ENCODE measurements around the gene CDKN2B-AS1.

The CDKN2B-AS1 gene

DNA sequence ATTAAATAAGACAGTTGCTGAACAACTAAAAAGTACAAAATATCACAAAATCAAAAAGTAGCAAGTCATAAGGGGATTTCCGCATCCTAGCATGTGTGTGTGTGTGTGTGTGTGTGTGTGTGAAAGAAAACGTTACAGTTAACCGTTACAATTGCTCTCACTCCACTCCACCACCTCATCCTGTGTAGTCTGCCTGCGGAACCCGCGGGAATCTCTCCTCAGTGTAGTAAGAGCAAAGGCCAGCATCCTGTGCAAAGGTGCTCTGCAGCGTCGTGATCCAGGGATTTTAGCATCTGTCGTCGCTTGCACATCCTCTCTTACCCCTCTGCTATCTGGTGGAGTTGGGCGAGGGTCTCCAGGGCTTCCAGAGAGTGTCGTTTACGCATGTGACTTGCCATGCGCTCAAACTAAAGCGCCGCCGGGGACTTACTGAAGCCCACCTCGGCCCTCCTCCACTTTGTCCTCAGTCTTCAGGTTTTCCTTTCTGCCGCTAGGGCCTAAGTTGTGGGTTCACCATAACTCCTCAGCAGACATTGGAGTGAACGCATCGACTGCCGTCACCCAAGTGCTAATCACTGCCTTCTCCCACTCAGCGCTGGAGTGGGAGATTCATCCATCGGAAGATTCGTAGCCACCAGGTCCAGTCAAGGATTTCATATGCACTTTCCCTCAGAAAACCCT lies 10.6 kb downstream of the CDKN2B-AS1 start:
- H2AFZ ChIP-seq (ENCODE audit: low read length) = peak overlapping the region; percentile 33
- H2BK5ac ChIP-seq (ENCODE audit: low read length) = no peak overlapping the region
- H3K4me3 ChIP-seq (ENCODE audit: low read length in 2 of 2) = no peak overlapping the region
- no peak overlapping the region for H3K23ac ChIP-seq (ENCODE audit: low read depth, low read length, poor library complexity)
- no peak overlapping the region for H2BK12ac ChIP-seq (ENCODE audit: low read length)
- no peak overlapping the region for H3K4me2 ChIP-seq (ENCODE audit: insufficient read depth, low read length, poor library complexity, severe bottlenecking)
- no peaks in the 10 kb centered on the region for H3K9me3 ChIP-seq (replicated peaks in 1 of 2; ENCODE audit: control insufficient read depth in 2 of 2, insufficient read depth in 1 of 2, low read depth in 1 of 2, low read length in 2 of 2)
- no peak overlapping the region for H4K8ac ChIP-seq (ENCODE audit: low read depth, low read length)
- H4K91ac ChIP-seq (ENCODE audit: low read depth, low read length, poor library complexity) = no peak overlapping the region
- no peak overlapping the region for H2BK15ac ChIP-seq (ENCODE audit: low read length)
- H3K18ac ChIP-seq (ENCODE audit: low read length) = no peak overlapping the region
- WGBS, 2 donors (ENCODE audit: extremely low coverage in 2 of 2, insufficient read length in 2 of 2, insufficient replicate concordance in 1 of 2) = no CpG with 5 or more reads among the region's 25 CpGs
- peaks cover 0 to 3% of the 10 kb centered on the region in 2 donors for H3K4me1 ChIP-seq (ENCODE audit: control insufficient read depth in 2 of 2, insufficient read depth in 1 of 2, low read depth in 1 of 2, low read length in 2 of 2)
- no peaks in the 10 kb centered on the region for H3K36me3 ChIP-seq (replicated peaks in 1 of 2; ENCODE audit: control insufficient read depth in 2 of 2, insufficient read depth in 2 of 2, low read length in 2 of 2)
- no peak overlapping the region for H3K4ac ChIP-seq (ENCODE audit: low read length)
- H2AK5ac ChIP-seq (ENCODE audit: low read depth, low read length) = no peak overlapping the region
- H3K79me1 ChIP-seq (ENCODE audit: low read depth, low read length) = no peaks in the 10 kb centered on the region
- no peak overlapping the region for H3K27ac ChIP-seq (replicated peaks; ENCODE audit: low read length)
- H3K27me3 ChIP-seq (ENCODE audit: control insufficient read depth in 3 of 3, insufficient read depth in 3 of 3, low read depth in 1 of 3, low read length in 3 of 3) = peaks cover 5 to 77% (median 25%) of the 10 kb centered on the region in 3 experiments
- H3K9ac ChIP-seq (ENCODE audit: low read depth, low read length, poor library complexity) = no peak overlapping the region
- DNase-seq (ENCODE audit: low spot score) = no peak
- no peak overlapping the region for H3K14ac ChIP-seq (ENCODE audit: low read length)
- H2BK120ac ChIP-seq (ENCODE audit: low read depth, low read length) = no peak overlapping the region

DNA sequence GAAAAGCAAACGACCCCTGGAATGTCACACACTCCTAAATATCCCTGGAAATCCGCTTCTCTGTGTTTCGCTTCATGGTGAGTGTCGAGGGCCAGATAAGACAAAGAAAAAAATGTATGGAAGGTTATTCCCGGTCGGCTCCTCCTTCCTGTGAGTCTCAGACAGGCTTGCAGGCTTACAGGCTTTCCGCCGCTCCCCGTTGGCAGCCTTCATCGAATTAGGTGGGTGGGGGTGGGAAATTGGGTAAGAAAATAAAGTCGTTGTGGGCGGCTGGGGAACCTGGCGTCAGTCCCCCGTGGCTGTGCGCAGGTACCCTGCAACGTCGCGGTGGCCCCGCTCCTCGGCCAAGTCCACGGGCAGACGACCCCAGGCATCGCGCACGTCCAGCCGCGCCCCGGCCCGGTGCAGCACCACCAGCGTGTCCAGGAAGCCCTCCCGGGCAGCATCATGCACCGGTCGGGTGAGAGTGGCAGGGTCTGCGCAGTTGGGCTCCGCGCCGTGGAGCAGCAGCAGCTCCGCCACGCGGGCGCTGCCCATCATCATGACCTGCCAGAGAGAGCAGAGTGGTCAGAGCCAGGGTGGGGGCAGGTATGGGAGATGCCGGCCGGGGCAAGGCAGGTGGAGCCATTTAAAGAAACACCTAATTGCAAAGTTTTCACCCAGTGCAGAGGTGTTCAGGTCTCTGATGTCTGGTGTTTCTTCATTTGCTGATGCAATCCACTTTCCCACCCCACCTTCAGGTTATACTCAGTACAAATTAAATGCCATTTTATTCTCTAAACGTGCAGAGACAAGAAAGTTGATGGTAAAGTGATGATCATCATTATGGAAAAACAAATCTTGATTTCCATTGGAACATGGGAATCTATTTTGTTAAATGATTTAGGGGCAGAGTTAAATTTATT lies 11.4 kb downstream of the CDKN2B-AS1 start:
- H3K36me3 ChIP-seq (replicated peaks in 1 of 2; ENCODE audit: control insufficient read depth in 2 of 2, insufficient read depth in 2 of 2, low read length in 2 of 2) = no peaks in the 10 kb centered on the region
- no peak overlapping the region for H3K27ac ChIP-seq (replicated peaks; ENCODE audit: low read length)
- H3K9me3 ChIP-seq (replicated peaks in 1 of 2; ENCODE audit: control insufficient read depth in 2 of 2, insufficient read depth in 1 of 2, low read depth in 1 of 2, low read length in 2 of 2) = no peaks in the 10 kb centered on the region
- H3K14ac ChIP-seq (ENCODE audit: low read length) = no peak overlapping the region
- H3K4ac ChIP-seq (ENCODE audit: low read length) = no peak overlapping the region
- DNase-seq (ENCODE audit: low spot score) = no peak
- peaks cover 5 to 69% (median 24%) of the 10 kb centered on the region in 3 experiments for H3K27me3 ChIP-seq (ENCODE audit: control insufficient read depth in 3 of 3, insufficient read depth in 3 of 3, low read depth in 1 of 3, low read length in 3 of 3)
- no peak overlapping the region for H2BK5ac ChIP-seq (ENCODE audit: low read length)
- peak overlapping the region; percentile 25 for H3K4me2 ChIP-seq (ENCODE audit: insufficient read depth, low read length, poor library complexity, severe bottlenecking)
- H3K79me1 ChIP-seq (ENCODE audit: low read depth, low read length) = no peaks in the 10 kb centered on the region
- peak overlapping the region; percentile 97 for H3K23ac ChIP-seq (ENCODE audit: low read depth, low read length, poor library complexity)
- no peak overlapping the region for H4K91ac ChIP-seq (ENCODE audit: low read depth, low read length, poor library complexity)
- H2BK12ac ChIP-seq (ENCODE audit: low read length) = peak overlapping the region; percentile 58
- H3K4me3 ChIP-seq (ENCODE audit: low read length in 2 of 2) = peak overlapping the region in 1 of 2 donors; percentile 61
- no peak overlapping the region for H2AK5ac ChIP-seq (ENCODE audit: low read depth, low read length)
- peaks cover 0 to 3% of the 10 kb centered on the region in 2 donors for H3K4me1 ChIP-seq (ENCODE audit: control insufficient read depth in 2 of 2, insufficient read depth in 1 of 2, low read depth in 1 of 2, low read length in 2 of 2)
- H2BK120ac ChIP-seq (ENCODE audit: low read depth, low read length) = no peak overlapping the region
- H2AFZ ChIP-seq (ENCODE audit: low read length) = peak overlapping the region; percentile 33
- H3K9ac ChIP-seq (ENCODE audit: low read depth, low read length, poor library complexity) = no peak overlapping the region
- no peak overlapping the region for H2BK15ac ChIP-seq (ENCODE audit: low read length)
- WGBS, 2 donors (ENCODE audit: extremely low coverage in 2 of 2, insufficient read length in 2 of 2, insufficient replicate concordance in 1 of 2) = no CpG with 5 or more reads among the region's 44 CpGs
- no peak overlapping the region for H3K18ac ChIP-seq (ENCODE audit: low read length)
- H4K8ac ChIP-seq (ENCODE audit: low read depth, low read length) = no peak overlapping the region

DNA sequence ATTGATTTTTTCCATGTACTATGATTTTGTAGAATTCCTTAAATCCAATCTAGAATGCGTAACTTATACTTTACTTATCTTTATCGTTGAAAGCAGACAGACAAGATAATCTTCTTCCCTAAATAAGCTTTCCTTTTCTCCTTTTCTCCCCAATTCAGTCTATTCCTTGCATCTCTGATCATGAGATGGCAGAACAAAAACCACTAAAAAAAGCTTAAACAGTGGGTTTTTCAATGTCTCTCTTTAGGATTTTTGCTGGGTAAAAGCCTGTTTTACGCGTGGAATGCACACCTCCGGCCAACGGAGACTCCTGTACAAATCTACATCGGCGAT lies 13.8 kb downstream of the CDKN2B-AS1 start:
- no CpG with 5 or more reads among the region's 8 CpGs for WGBS, 2 donors (ENCODE audit: extremely low coverage in 2 of 2, insufficient read length in 2 of 2, insufficient replicate concordance in 1 of 2)

More for the DNA sequence above, 13.8 kb downstream of the CDKN2B-AS1 start:
- Histone ChIP-seq H3K4ac (ENCODE audit: low read length) (no peak overlapping the region), H3K36me3 (replicated peaks in 1 of 2; ENCODE audit: control insufficient read depth in 2 of 2, insufficient read depth in 2 of 2, low read length in 2 of 2) (no peaks in the 10 kb centered on the region), H2BK15ac (ENCODE audit: low read length) (no peak overlapping the region), H3K23ac (ENCODE audit: low read depth, low read length, poor library complexity) (no peak overlapping the region), H2BK120ac (ENCODE audit: low read depth, low read length) (no peak overlapping the region), H2AFZ (ENCODE audit: low read length) (peak overlapping the region; percentile 98), H4K91ac (ENCODE audit: low read depth, low read length, poor library complexity) (no peak overlapping the region), H3K4me3 (ENCODE audit: low read length in 2 of 2) (peak overlapping the region; percentile 47 to 86), H2BK12ac (ENCODE audit: low read length) (no peak overlapping the region), H2AK5ac (ENCODE audit: low read depth, low read length) (no peak overlapping the region), H2BK5ac (ENCODE audit: low read length) (no peak overlapping the region), H3K27ac (replicated peaks; ENCODE audit: low read length) (no peak overlapping the region), H3K9me3 (replicated peaks in 1 of 2; ENCODE audit: control insufficient read depth in 2 of 2, insufficient read depth in 1 of 2, low read depth in 1 of 2, low read length in 2 of 2) (no peaks in the 10 kb centered on the region), H3K4me2 (ENCODE audit: insufficient read depth, low read length, poor library complexity, severe bottlenecking) (peak overlapping the region; percentile 99), H4K8ac (ENCODE audit: low read depth, low read length) (no peak overlapping the region), H3K14ac (ENCODE audit: low read length) (no peak overlapping the region), H3K27me3 (ENCODE audit: control insufficient read depth in 3 of 3, insufficient read depth in 3 of 3, low read depth in 1 of 3, low read length in 3 of 3) (peaks cover 5 to 49% (median 24%) of the 10 kb centered on the region in 3 experiments), H3K79me1 (ENCODE audit: low read depth, low read length) (no peaks in the 10 kb centered on the region), H3K4me1 (ENCODE audit: control insufficient read depth in 2 of 2, insufficient read depth in 1 of 2, low read depth in 1 of 2, low read length in 2 of 2) (peaks cover 0 to 3% of the 10 kb centered on the region in 2 donors), H3K18ac (ENCODE audit: low read length) (no peak overlapping the region), H3K9ac (ENCODE audit: low read depth, low read length, poor library complexity) (no peak overlapping the region)
- no peak for DNase-seq (ENCODE audit: low spot score)
